ENCODE results near the gene IGSF9. TPM values are rescaled to one million over a fixed set of nuclear protein-coding genes. Genes with fewer than 3 reads are reported as not detected.

Gene IGSF9
- total RNA-seq, 1 donor from 2014 or later, result not detected

DNA sequence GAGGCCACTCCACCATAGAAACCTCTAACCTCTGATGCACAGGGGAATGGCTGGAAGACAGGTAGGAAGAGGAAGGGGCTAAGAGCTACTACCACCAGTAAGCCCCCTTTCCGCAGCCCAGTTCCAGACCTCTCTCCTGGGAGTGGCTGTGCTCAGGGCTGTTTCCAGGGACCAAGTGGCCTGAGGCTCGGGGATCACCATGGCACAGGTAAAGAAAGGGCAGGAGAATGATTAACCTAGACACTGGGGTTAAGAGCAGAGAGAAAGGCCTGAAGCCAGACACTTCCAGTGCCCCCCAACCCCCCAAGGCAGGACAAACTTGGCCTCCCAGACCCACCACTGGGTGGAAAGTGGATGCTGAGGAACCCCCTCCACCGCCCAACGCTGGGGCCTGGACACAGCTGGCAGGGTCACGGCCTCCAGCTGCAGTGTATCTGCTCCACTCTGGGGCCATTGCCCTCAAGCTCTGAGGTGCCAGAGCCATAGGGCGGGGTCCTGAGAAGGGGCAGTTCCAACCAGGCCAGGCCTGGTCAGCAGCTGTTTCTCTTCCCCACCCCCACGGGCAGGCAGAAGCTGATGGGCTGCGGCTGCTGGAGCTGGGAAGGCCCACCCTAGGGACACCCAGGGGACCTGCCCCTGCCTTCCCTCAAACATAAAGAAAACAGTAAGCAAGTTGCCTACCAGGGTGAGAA lies 22.8 kb downstream of the IGSF9 start:
- intact Hi-C loops (cut with micrococcal nuclease), result loop anchor here (1.0 to 10.0 kb wide), 4 partner anchors 31 to 1192 kb away; partner anchors contain the start of genes NIT1, PEA15 and PFDN2

GRCh38 chr1:159921700-159922504 lies 23.5 kb downstream of the IGSF9 start:
- intact Hi-C loops (cut with micrococcal nuclease), result loop anchor here (10.0 kb wide), 3 partner anchors 283 to 1193 kb away; partner anchors contain the start of genes NIT1, PEA15 and PFDN2

GRCh38 chr1:159921251-159921650 lies 24.2 kb downstream of the IGSF9 start:
- intact Hi-C loops (cut with micrococcal nuclease), result loop anchor here (10.0 kb wide), 3 partner anchors 284 to 1194 kb away; partner anchors contain the start of genes NIT1, PEA15 and PFDN2

DNA sequence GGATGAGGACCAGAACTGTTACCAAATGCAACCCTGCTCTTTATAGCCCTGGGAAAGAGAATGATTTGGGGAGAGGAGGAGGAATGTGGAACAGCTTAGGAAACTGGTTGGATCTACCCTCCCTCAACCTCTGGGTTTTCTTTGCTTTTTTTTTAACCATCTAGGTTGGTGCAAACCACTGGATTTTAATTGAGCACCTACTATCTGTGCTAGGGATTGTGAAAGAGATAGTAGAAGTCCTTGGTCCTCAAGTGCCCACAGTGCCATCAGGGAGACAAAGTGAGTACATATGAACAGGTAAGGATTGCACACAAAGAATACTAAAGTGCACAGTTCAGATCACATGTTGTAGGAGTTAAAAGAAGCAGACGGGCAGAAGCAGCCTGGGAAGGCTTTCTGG lies 24.8 kb downstream of the IGSF9 start:
- intact Hi-C loops (cut with micrococcal nuclease), result loop anchor here (10.0 kb wide), 3 partner anchors 284 to 1194 kb away; partner anchors contain the start of genes NIT1, PEA15 and PFDN2

GRCh38 chr1:159920202-159920601 lies 25.2 kb downstream of the IGSF9 start:
- intact Hi-C loops (cut with micrococcal nuclease), result loop anchor here (10.0 kb wide), 3 partner anchors 285 to 1195 kb away; partner anchors contain the start of genes NIT1, PEA15 and PFDN2

DNA sequence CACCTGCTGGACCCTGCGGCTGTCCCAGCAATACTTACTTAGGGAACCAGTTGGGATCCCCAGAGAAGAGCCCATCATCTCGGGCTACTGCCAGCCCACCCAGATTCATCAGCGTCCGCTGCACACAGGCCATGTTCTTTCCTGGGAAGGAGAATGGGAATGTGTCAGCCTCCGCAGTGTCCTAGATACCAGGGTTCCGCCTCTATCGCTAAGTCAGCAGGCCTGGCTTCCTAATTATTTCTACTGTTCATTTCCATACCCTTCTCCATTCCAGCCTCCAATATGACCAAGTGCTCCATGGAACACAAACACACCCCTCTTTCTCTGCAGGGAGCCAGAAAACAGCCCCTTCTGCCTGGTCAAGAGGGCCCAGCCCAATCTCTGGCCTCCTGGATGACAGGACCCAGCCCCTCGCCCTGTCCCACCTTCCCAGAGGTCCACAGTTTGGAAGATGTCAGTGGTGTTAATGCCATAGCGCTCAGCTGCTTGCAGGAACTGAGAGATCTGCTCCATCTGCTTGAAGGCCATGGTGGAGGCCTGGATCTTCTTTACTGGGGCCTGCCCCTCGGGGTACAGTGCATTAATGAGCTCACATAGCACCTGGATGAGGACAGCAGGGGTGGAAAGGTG lies 26.1 kb downstream of the IGSF9 start:
- intact Hi-C loops (cut with micrococcal nuclease), result no loop called here

DNA sequence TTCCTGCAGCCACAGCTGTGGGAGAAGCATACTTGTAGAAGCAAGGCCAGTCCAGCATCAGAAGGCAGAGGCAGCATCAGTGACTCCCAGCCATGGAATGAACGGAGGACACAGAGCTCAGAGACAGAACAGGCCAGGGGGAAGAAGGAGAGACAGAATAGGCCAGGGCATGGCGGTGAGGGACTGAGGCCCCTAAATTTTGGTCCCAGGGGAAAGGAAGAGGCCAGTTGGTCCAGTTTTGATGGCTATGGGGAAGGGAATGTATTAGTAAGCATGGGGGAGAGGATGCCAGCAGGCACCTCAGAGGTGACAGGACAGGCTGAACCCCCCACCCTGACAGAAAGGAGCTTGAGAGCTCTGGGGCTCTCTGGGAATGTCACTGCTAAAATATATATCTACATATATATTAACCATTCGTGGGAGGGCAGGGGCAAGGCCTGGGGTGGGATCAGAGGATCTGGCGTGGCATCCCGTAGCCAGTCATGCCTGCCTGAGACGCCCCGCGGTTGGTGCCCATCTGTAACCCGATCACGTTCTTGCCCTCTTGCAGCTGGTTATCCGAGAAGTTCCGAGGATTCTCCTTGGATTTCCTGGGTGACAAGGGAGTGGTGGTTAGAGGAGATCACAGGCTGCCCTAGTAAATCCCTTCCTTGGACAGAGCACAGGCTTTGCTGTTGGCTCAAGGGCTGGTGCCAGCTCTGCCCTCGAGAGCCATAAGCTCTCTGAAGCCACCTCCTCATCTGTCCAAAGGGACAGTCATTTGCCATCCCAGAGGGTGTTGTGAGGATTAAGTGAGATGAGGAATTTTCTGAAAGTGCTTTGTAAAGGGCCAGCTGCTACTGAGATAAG lies 26.8 kb downstream of the IGSF9 start:
- intact Hi-C loops (cut with micrococcal nuclease), result no loop called here

DNA sequence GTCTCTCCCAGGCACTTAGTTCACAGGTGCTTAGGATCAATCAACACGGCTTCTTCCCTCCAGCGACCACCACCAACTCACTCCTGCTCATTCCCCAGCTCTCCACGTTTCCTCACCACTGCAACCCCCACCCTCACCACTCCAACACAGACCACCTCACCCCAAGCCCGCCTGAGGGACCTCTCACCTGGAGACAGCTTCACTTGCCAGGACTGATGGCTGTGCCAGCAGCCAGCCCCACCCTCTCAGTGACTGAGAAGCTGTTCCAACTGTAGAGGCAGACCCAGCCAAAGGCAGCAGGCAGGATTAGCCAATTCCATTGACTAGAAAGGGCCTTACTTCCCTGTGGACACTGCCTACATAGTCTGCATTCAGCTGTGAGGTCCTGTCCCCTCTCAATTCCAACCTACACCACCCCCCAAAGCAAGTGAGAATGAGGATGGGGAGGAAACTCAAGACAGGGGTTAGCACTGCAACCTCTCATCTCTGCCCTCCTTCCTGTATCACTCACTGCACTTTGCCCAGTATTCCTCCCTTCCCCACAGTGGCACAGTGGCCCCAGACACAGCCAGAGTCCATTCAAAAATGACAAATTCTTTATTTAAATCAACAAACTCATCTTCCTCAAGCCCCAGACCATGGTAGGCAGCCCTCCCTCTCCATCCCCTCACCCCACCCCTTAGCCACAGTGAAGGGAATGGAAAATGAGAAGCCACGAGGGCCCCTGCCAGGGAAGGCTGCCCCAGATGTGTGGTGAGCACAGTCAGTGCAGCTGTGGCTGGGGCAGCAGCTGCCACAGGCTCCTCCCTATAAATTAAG lies 27.7 kb downstream of the IGSF9 start:
- intact Hi-C loops (cut with micrococcal nuclease), result no loop called here

- intact Hi-C loops (cut with micrococcal nuclease), result no loop called here
Measured at GRCh38 chr1:159916242-159917051, 29.0 kb downstream of the IGSF9 start.

DNA sequence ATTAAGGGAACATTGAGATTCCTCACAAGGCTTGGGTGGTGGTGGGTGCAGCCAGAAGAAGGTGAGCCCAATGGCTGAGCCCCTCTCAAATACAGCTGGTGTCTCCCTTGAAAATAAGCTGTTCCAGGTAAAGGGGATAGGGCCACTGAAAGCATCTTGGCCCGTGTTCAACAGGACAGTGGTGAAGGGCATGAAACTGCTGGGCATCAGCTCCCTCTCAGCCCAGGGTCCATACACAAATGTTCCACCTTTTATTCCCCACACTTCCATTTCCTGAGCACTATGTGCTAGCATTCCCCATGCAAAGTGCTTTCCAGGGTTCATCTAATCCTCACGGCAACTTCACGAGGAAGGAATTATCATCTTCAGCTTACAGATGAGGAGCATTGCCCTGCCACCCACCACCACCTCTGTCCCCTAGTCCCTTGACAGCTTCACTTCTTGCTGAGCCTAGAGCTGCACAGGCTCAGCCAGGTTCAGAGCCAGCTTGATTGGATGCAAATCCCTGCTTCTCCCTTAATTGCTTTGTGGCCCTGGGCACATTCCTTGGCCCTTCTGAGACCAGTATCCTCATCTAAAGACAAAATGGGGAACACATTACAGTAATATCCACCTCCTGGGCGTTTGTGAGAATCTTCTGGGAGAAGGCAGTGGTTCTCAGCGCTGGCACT lies 29.7 kb downstream of the IGSF9 start:
- intact Hi-C loops (cut with micrococcal nuclease), result no loop called here

DNA sequence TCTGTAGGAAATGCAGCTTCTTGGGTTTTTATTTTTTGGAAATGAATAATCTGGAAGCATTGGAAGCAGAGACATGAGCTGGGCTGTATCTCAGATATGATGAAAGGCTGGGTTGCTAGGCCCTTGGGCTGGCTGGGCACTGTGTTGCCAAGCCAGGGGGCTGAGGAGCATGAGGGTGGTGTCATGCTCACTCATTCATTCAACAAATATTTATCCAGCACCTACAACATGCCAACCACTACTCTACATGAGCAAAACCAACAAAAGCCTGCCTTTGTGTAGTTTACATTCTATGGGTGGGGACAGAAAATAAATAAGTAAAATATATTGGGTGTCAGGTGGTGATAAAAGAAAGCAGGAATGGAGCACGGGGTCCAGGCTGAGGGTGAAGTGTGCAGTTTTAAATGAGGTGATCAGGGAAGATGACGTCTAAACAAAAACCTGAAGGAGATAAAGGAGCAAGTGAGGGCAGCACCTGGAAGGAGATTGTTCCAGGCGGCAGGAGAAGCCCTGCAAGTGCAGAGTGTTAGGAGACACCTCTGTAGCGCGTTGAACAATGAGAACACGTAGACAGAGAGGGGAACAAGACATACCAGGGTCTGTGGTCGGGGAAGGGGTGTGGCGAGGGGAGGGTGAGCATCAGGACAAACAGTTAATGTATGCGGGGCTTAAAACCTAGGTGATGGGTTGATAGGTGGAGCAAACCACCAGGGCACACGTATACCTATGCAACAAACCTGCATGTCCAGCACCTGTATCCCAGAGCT lies 31.0 kb downstream of the IGSF9 start:
- intact Hi-C loops (cut with micrococcal nuclease), result no loop called here

GRCh38 chr1:159913451-159914192 lies 31.8 kb downstream of the IGSF9 start:
- intact Hi-C loops (cut with micrococcal nuclease), result no loop called here

- intact Hi-C loops (cut with micrococcal nuclease), result no loop called here
Measured at GRCh38 chr1:159911326-159912070, 33.9 kb downstream of the IGSF9 start.

- intact Hi-C loops (cut with micrococcal nuclease), result no loop called here
Measured at GRCh38 chr1:159908031-159908940, 37.1 kb downstream of the IGSF9 start.

DNA sequence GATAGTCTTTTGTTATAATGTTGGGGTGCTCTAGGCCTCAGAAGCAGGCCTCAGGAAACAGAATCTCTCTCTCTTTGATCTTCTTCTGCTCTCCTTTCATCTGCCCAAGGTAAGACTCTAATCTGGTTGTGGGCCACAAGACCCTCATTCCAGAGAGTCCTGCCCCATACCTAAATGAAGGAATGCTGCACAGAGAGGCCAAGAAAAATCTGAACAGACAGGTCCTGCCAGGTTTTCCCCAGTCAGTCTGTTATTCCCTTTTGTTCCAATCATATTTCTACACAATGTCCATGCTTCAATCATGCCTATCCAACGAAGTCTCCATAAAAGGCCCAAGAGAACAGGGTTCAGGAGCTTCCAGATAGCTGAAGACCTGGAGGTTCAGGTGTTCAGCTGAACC lies 38.5 kb downstream of the IGSF9 start:
- intact Hi-C loops (cut with micrococcal nuclease), result no loop called here

Measured in T-helper 1 cell treated with Interleukin-12 subunit alpha and Interleukin-12 subunit beta and Interleukin-4 antibody, amounts not matched to agents 30 ng/mL and 1 ng/mL, for 36 hours (primary cell).